Loucy (cell line): Measurements from ENCODE around the gene GIPC1.

ENCODE experiments used
- H2AFZ ChIP-seq: fragments of 200-600 bp; sonication (generic); 2 replicates; pipeline ENCODE4 v1.6.0; 2016; ENCODE audit warnings: antibody characterized with exemption, mild to moderate bottlenecking, low read length, moderate library complexity
- H3F3A ChIP-seq: fragments of 200-600 bp; 2 replicates; pipeline ENCODE4 v1.6.0; 2016; ENCODE audit warnings: antibody characterized with exemption, low read depth, mild to moderate bottlenecking
- H3K27me3 ChIP-seq: fragments of 200-600 bp; sonication (generic); 2 replicates; pipeline ENCODE4 v1.6.1; 2014; ENCODE audit warnings: low read length, mild to moderate bottlenecking; ENCODE audit not compliant: insufficient read depth, poor library complexity, severe bottlenecking
- H3K36me3 ChIP-seq: fragments of 200-600 bp; sonication (generic); 2 replicates; pipeline ENCODE4 v1.6.1; 2016; ENCODE audit warnings: low read length; ENCODE audit not compliant: insufficient read depth
- H3K4me1 ChIP-seq: fragments of 200-600 bp; sonication (generic); 2 replicates; pipeline ENCODE4 v1.5.1; 2014; ENCODE audit warnings: low read length, mild to moderate bottlenecking; ENCODE audit not compliant: insufficient read depth, poor library complexity, severe bottlenecking
- H3K4me2 ChIP-seq: fragments of 200-600 bp; sonication (generic); 2 replicates; pipeline ENCODE4 v1.6.0; 2014; ENCODE audit warnings: antibody characterized with exemption, low read length, low read depth, mild to moderate bottlenecking; ENCODE audit not compliant: poor library complexity, severe bottlenecking
- H3K4me3 ChIP-seq: fragments of 200-600 bp; sonication (generic); 2 replicates; pipeline ENCODE4 v1.5.1; 2014; ENCODE audit warnings: low read length, mild to moderate bottlenecking, mixed read lengths; ENCODE audit not compliant: poor library complexity, severe bottlenecking
- H3K79me2 ChIP-seq: fragments of 200-600 bp; sonication (generic); 2 replicates; pipeline ENCODE4 v1.6.1; 2014; ENCODE audit warnings: low read length; ENCODE audit not compliant: insufficient read depth
- H3K9ac ChIP-seq: fragments of 200-600 bp; sonication (generic); 2 replicates; pipeline ENCODE4 v1.6.0; 2014; ENCODE audit warnings: mild to moderate bottlenecking, low read depth, low read length, moderate library complexity; ENCODE audit not compliant: poor library complexity, severe bottlenecking
- H3K9me2 ChIP-seq: fragments of 200-600 bp; sonication (generic); replicated peaks from 2 replicates; pipeline ENCODE4 v1.6.1; 2016; ENCODE audit warnings: low read depth, low read length, mixed read lengths
- H3K9me3 ChIP-seq: fragments of 200-600 bp; sonication (generic); 2 replicates; pipeline ENCODE4 v1.6.1; 2014; ENCODE audit warnings: mild to moderate bottlenecking, antibody characterized with exemption, low read length, low read depth; ENCODE audit not compliant: insufficient read depth
- H4K20me1 ChIP-seq: fragments of 200-600 bp; sonication (generic); 2 replicates; pipeline ENCODE4 v1.6.0; 2014; ENCODE audit warnings: antibody characterized with exemption, low read length, mild to moderate bottlenecking; ENCODE audit not compliant: insufficient read depth, poor library complexity, severe bottlenecking
- EZH2phosphoT487 ChIP-seq: fragments of 200-600 bp; IDR thresholded peaks from 2 replicates; pipeline ENCODE4 v1.6.1; 2018; ENCODE audit warnings: antibody characterized with exemption, mild to moderate bottlenecking, moderate library complexity, borderline replicate concordance
- TF ChIP-seq, protein P1 (sequence below): fragments of 200-600 bp; sonication (generic); conservative IDR thresholded peaks from 2 replicates; pipeline ENCODE4 v1.5.1; 2014; ENCODE audit warnings: mild to moderate bottlenecking, antibody characterized with exemption, low read length

GIPC1 gene

DNA sequence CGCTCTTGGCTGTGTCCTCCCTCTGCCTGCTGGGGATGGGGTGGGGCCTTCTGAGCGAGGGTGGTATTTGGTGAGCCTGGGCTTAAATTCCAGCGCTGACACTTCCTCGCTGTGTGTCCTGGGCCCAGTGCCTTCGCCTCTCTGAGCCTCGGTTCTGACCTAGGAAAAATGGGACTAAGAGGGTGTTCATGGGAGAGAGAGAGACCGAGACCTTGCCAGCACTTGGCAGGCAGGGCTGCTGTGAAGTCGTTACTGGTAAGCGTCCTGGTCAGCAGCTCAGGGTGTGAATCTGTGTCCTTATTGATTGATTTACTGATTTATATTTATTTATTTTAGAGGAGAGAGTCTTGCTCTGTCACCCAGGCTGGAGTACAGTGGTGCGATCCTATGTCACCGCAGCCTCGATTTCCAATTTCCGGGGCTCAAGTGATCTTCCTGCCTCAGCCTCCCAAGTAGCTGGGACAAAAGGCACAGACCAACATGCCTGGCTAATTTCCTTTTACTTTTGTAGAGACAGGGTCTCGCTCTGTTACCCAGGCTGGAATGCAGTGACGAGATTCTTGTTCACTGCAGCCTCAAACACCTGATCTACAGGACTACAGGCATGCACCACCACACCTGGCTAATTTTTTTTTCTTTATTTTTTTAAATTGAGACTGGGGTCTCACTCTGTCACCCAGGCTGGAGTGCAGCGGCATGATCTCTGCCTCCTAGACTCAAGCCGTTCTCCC lies 60.4 kb downstream of the GIPC1 start:
- H3K9me3 ChIP-seq: no peaks in the 10 kb centered on the region
- TF ChIP-seq EZH2phosphoT487: no peak
- TF ChIP-seq, protein P1, sequence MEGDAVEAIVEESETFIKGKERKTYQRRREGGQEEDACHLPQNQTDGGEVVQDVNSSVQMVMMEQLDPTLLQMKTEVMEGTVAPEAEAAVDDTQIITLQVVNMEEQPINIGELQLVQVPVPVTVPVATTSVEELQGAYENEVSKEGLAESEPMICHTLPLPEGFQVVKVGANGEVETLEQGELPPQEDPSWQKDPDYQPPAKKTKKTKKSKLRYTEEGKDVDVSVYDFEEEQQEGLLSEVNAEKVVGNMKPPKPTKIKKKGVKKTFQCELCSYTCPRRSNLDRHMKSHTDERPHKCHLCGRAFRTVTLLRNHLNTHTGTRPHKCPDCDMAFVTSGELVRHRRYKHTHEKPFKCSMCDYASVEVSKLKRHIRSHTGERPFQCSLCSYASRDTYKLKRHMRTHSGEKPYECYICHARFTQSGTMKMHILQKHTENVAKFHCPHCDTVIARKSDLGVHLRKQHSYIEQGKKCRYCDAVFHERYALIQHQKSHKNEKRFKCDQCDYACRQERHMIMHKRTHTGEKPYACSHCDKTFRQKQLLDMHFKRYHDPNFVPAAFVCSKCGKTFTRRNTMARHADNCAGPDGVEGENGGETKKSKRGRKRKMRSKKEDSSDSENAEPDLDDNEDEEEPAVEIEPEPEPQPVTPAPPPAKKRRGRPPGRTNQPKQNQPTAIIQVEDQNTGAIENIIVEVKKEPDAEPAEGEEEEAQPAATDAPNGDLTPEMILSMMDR: no peak
- no peaks in the 10 kb centered on the region for H3K9me2 ChIP-seq
- H2AFZ ChIP-seq: no peak overlapping the region
- H3K4me3 ChIP-seq: peak overlapping the region; percentile 93
- no peaks in the 10 kb centered on the region for H3F3A ChIP-seq
- H3K4me2 ChIP-seq: peak overlapping the region; percentile 96
- no peak overlapping the region for H3K9ac ChIP-seq
- H3K36me3 ChIP-seq: no peaks in the 10 kb centered on the region
- peaks cover 69% of the 10 kb centered on the region for H3K79me2 ChIP-seq
- no peaks in the 10 kb centered on the region for H3K27me3 ChIP-seq
- H4K20me1 ChIP-seq: peaks cover 22% of the 10 kb centered on the region
- peaks cover 41% of the 10 kb centered on the region for H3K4me1 ChIP-seq

DNA sequence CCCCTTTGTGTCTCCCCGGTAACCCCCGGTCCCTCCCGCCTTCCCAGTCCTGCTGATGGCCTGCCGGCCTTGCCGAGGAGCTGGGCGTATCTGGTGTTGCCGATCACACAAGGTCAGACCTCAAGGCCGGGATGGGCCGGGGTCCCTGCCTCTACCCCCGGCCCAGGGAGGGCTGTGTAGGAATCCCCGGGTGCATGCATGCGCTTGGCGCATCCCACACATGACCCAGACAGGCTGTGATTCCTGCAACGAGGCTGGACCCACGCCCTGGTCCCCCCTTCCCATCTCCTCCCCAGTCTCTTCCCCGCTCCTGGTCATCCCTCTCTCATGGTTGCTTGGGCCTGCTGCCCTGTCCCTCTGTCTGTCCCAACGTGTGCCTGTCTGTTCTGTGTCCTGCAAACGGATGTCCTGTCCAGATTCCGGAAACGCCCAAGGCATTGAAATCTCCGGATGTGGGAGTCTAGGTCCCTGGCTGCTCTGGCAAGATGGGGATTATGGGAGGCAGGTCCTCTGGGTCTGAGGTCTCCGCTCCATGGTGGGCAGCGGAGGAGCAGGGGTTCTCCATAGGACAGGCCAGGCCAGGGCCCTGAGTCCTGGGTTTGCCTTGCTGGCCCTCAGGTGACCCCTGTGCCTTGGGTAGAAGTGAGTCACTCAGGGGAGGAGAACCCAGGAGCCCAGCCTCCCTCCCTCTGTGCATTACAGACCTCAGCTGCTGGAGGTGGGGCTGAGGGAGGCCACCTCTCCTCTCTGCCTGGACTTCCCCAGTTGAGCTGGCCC lies 61.2 kb downstream of the GIPC1 start:
- Histone ChIP-seq H3K4me1 (peaks cover 35% of the 10 kb centered on the region), H3K9ac (peak overlapping the region; percentile 89), H3K4me2 (peak overlapping the region; percentile 96), H3K36me3 (no peaks in the 10 kb centered on the region), H4K20me1 (peaks cover 21% of the 10 kb centered on the region), H3K9me3 (no peaks in the 10 kb centered on the region), H3K79me2 (peaks cover 65% of the 10 kb centered on the region), H3K27me3 (no peaks in the 10 kb centered on the region), H2AFZ (no peak overlapping the region), H3K9me2 (no peaks in the 10 kb centered on the region), H3K4me3 (peak overlapping the region; percentile 93), H3F3A (no peaks in the 10 kb centered on the region)
- TF ChIP-seq, protein P1: no peak
- no peak for TF ChIP-seq EZH2phosphoT487

DNA sequence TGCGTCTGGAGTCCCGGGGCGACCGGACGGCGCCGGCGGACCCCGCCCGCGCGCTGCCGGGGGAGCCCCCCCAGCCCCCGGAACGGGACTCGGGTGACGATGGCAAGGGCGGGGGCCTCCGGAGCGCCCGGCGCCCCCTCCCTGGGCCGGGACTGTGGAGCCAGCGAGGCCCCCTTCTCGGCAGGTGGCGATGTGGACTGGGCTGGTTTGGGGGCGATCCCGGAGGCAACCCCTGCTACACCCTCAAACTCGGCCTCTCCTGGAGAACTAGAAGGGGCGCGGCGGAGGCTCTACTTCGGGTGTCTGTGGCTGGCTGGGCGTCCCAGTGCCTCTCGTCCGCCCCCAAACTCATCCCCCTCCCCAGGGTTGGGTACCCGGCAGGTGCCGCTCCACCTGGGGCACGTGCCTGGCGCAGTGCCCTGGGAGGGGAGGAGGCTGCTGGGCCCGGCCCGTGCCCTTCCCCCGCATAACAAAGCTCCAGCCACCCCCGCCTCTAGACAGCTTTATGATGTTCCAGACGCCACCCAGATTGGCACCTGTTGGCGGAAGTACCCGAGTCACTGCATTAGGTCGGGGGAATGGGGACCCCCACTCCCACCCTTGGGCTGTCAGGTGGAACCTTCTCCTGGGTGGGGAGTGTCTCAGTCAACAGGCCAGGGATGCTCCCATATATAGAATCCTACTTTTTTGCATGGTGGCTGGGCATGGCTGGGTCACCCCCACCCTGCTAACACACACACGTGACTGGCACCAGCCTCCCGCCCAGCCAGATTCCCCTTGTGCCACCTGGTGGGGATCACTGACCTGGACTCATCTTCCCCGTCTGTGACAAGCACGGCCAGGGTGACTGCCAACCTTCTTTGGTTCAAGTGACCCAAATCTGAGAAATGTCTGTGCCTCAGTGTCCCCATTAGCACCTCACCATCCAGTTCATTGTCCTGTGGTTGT lies 62.1 kb downstream of the GIPC1 start:
- no peaks in the 10 kb centered on the region for H3K27me3 ChIP-seq
- no peaks in the 10 kb centered on the region for H3K36me3 ChIP-seq
- H2AFZ ChIP-seq: peak overlapping the region; percentile 84
- H3K4me1 ChIP-seq: peaks cover 27% of the 10 kb centered on the region
- H3K4me3 ChIP-seq: peak overlapping the region; percentile 93
- H3F3A ChIP-seq: no peaks in the 10 kb centered on the region
- H3K4me2 ChIP-seq: peak overlapping the region; percentile 96
- peaks cover 21% of the 10 kb centered on the region for H4K20me1 ChIP-seq
- TF ChIP-seq, protein P1: no peak; the same call in 1 of the 2 replicates
- no peak for TF ChIP-seq EZH2phosphoT487
- peaks cover 58% of the 10 kb centered on the region for H3K79me2 ChIP-seq
- H3K9me3 ChIP-seq: no peaks in the 10 kb centered on the region
- no peaks in the 10 kb centered on the region for H3K9me2 ChIP-seq
- H3K9ac ChIP-seq: peak overlapping the region; percentile 89
